ENCODE measurements around the gene CARD6.

- TF ChIP-seq SUZ12 (IDR thresholded peaks at IDR 0.05) (no peak), HDGF (IDR thresholded peaks at IDR 0.05; ENCODE audit: borderline replicate concordance) (no peak)
These were observed 9.6 kb upstream of the CARD6 start for GRCh38 chr5:40831346-40832210.
